Epithelial cell of esophagus (primary cell): Measurements from ENCODE around the gene RGS6.

Experiments used
- DNase-seq: peaks from one replicate; pipeline ENCODE4 v3.0.0; 2010; ENCODE audit warnings: low read depth
- H3K4me3 ChIP-seq: 2 replicates; pipeline ENCODE4 v1.5.1; 2011; ENCODE audit warnings: mild to moderate bottlenecking, low read length, control low read depth
- CTCF ChIP-seq: IDR thresholded peaks from 2 replicates; pipeline ENCODE4 v1.5.1; 2011; ENCODE audit warnings: low read depth, mild to moderate bottlenecking, low read length, control low read depth, inconsistent platforms; ENCODE audit not compliant: insufficient read depth; ENCODE audit errors: missing control alignments

RGS6 gene

GRCh38 chr14:71947947-71948500 is 15.8 kb downstream of the RGS6 start:
- no peak for TF ChIP-seq CTCF
- no peak for DNase-seq
- no peak overlapping the region for H3K4me3 ChIP-seq

GRCh38 chr14:71952381-71953363 is 20.4 kb downstream of the RGS6 start:
- DNase-seq = no peak
- no peak overlapping the region for H3K4me3 ChIP-seq
- no peak for TF ChIP-seq CTCF

GRCh38 chr14:71956920-71957563 is 24.8 kb downstream of the RGS6 start:
- H3K4me3 ChIP-seq = no peak overlapping the region
- DNase-seq = peak; percentile 20
- no peak for TF ChIP-seq CTCF

- no peak for DNase-seq
- TF ChIP-seq CTCF = no peak
- H3K4me3 ChIP-seq = no peak overlapping the region
Observed at GRCh38 chr14:71959055-71959454, 26.8 kb downstream of the RGS6 start.

- no peak for TF ChIP-seq CTCF
Observed at GRCh38 chr14:71960494-71961353, 28.5 kb downstream of the RGS6 start.

GRCh38 chr14:71961972-71962371 is 29.7 kb downstream of the RGS6 start:
- H3K4me3 ChIP-seq = no peak overlapping the region
- TF ChIP-seq CTCF = no peak
- DNase-seq = no peak

More at GRCh38 chr14:71960494-71961353, 28.5 kb downstream of the RGS6 start:
- H3K4me3 ChIP-seq = no peak overlapping the region
- DNase-seq = no peak
